GM12878 (cell line): ENCODE measurements around the gene OOSP3. TPM values are rescaled to one million over a fixed set of nuclear protein-coding genes. Genes with fewer than 3 reads are reported as not detected.

ENCODE experiments used
- ATAC-seq: fragments of 200-7000 bp; cut with Tn5 transposase; 3 replicates; pipeline ENCODE4 v1.9.1; 2020; ENCODE audit warnings: mild to moderate bottlenecking, moderate library complexity
- BruUV-seq: library from RNA; stranded (reverse); fragments of 400-500 nt; replicated peaks from 2 replicates; lab custom pipeline; 2021; lab: Mats Ljungman, UMichigan
- CTCF ChIA-PET: fragments of 300-600 bp; sonication (Branson Sonifier 250); formaldehyde crosslinking; extraction: SDS; loops from one replicate; lab custom pipeline; 2021; ENCODE audit warnings: inconsistent platforms; lab: Yijun Ruan, JAX
- POLR2A ChIA-PET: fragments of 350-600 bp; formaldehyde crosslinking; extraction: SDS; loops from one replicate; lab custom pipeline; 2021; ENCODE audit warnings: inconsistent platforms; lab: Charles Lee
- RAD21 ChIA-PET: fragments of 300-600 bp; sonication (Branson Sonifier 250); formaldehyde crosslinking; loops from one replicate; lab custom pipeline; 2023; ENCODE audit warnings: antibody characterized with exemption; ENCODE audit not compliant: unreplicated experiment; lab: Charles Lee
- SMC1A ChIA-PET: fragments of 300-600 bp; sonication (Branson Sonifier 250); formaldehyde crosslinking; loops from one replicate; lab custom pipeline; 2023; ENCODE audit not compliant: unreplicated experiment, uncharacterized antibody; lab: Charles Lee
- DNase-seq: peaks from one replicate; pipeline ENCODE4 v3.0.0-alpha.2; 2011; ENCODE audit warnings: low read depth, low spot score
- FAIRE-seq: peaks from 3 replicates; lab custom pipeline; 2011; peaks lifted over from hg19 to GRCh38; lab: Jason Lieb, UNC
- H2AFZ ChIP-seq: 2 replicates; pipeline ENCODE4 v1.6.0; 2011; ENCODE audit warnings: low read depth, low read length, control low read depth; ENCODE audit not compliant: control insufficient read depth
- H3K27ac ChIP-seq: 2 replicates; pipeline ENCODE4 v1.5.1; 2011; ENCODE audit warnings: control low read depth; ENCODE audit not compliant: control insufficient read depth, insufficient read depth
- H3K27me3 ChIP-seq, 2 experiments: replicated peaks in 1 of 2; 2 replicates each; pipeline versions ENCODE4 v1.6.0 to v1.6.1; 2011; ENCODE audit warnings: low read length in 1 of 2; ENCODE audit not compliant: control insufficient read depth in 2 of 2, insufficient read depth in 2 of 2
- H3K36me3 ChIP-seq, 2 experiments: 2 replicates each; pipeline ENCODE4 v1.5.1; 2011; ENCODE audit warnings: low read length in 1 of 2; ENCODE audit not compliant: control insufficient read depth in 2 of 2, insufficient read depth in 2 of 2
- H3K4me1 ChIP-seq: 2 replicates; pipeline ENCODE4 v1.6.1; 2011; ENCODE audit warnings: mild to moderate bottlenecking, low read length, moderate library complexity, mixed read lengths; ENCODE audit not compliant: control insufficient read depth, insufficient read depth
- H3K4me2 ChIP-seq: 2 replicates; pipeline ENCODE4 v1.6.0; 2011; ENCODE audit warnings: control low read depth; ENCODE audit not compliant: control insufficient read depth, insufficient read depth
- H3K4me3 ChIP-seq: fragments of 200-600 bp; sonication (generic); 2 replicates; pipeline ENCODE4 v1.5.1; 2016
- H3K79me2 ChIP-seq: 2 replicates; pipeline ENCODE4 v1.6.0; 2011; ENCODE audit warnings: low read length; ENCODE audit not compliant: control insufficient read depth, insufficient read depth
- H3K9ac ChIP-seq: 2 replicates; pipeline ENCODE4 v1.8.0; 2011; ENCODE audit warnings: low read length, control low read depth, mixed read lengths; ENCODE audit not compliant: control insufficient read depth, insufficient read depth
- H3K9me3 ChIP-seq: replicated peaks from 3 replicates; pipeline ENCODE4 v1.5.1; 2011; ENCODE audit warnings: mild to moderate bottlenecking, low read length; ENCODE audit not compliant: control insufficient read depth, insufficient read depth
- H4K20me1 ChIP-seq: 2 replicates; pipeline ENCODE4 v1.6.0; 2011; ENCODE audit not compliant: control insufficient read depth, insufficient read depth
- FOS ChIP-seq: IDR thresholded peaks from 3 replicates; pipeline ENCODE4 v1.6.1; 2011; ENCODE audit warnings: borderline replicate concordance; ENCODE audit not compliant: insufficient read length; ENCODE audit errors: extremely low read depth
- GABPA ChIP-seq: IDR thresholded peaks from 2 replicates; pipeline ENCODE4 v1.6.1; 2014; ENCODE audit warnings: antibody characterized with exemption, low read depth, mild to moderate bottlenecking, inconsistent platforms
- GATAD2B ChIP-seq: fragments of 450-650 bp; conservative IDR thresholded peaks from 2 replicates; pipeline ENCODE4 v1.6.1; 2017; ENCODE audit warnings: low read depth, mild to moderate bottlenecking, moderate library complexity
- MEF2B ChIP-seq: fragments of 450-650 bp; IDR thresholded peaks from 2 replicates; pipeline ENCODE4 v1.6.1; 2018; ENCODE audit warnings: mild to moderate bottlenecking, moderate library complexity; ENCODE audit not compliant: partially characterized antibody, poor library complexity, severe bottlenecking
- POLR2A ChIP-seq: IDR thresholded peaks from 2 replicates; pipeline ENCODE4 v1.6.1; 2011; ENCODE audit warnings: low read depth, mild to moderate bottlenecking, low read length
- RB1 ChIP-seq: fragments of 450-650 bp; formaldehyde crosslinking; IDR thresholded peaks from 2 replicates; pipeline ENCODE4 v1.6.1; 2017; ENCODE audit warnings: mild to moderate bottlenecking, borderline replicate concordance
- STAT1 ChIP-seq: fragments of 450-650 bp; conservative IDR thresholded peaks from 2 replicates; pipeline ENCODE4 v1.6.1; 2014; ENCODE audit warnings: antibody characterized with exemption, mild to moderate bottlenecking
- STAT3 ChIP-seq: IDR thresholded peaks from 2 replicates; pipeline ENCODE4 v1.6.1; 2011; ENCODE audit warnings: low read depth, low read length, improper control_type of control experiment
- ZBTB4 ChIP-seq: fragments of 450-650 bp; formaldehyde crosslinking; IDR thresholded peaks from 2 replicates; pipeline ENCODE4 v1.4.0; 2022; ENCODE audit warnings: mild to moderate bottlenecking, moderate library complexity
- WGBS: methylation state at CpG from one replicate; pipeline ENCODE4 v1.1.6; 2016; ENCODE audit warnings: low lambda C conversion rate; ENCODE audit not compliant: insufficient replicate concordance, insufficient coverage; ENCODE audit errors: missing lambda C conversion rate; 5-methylcytosine and 5-hydroxymethylcytosine counted together
- in situ Hi-C: fragments of 300-500 bp; cut with MboI; formaldehyde crosslinking; loops from 9 replicates; pipeline ENCODE4 v1.14.3; 2018; ENCODE audit warnings: mixed read lengths
- intact Hi-C: fragments of 100-400 bp; cut with micrococcal nuclease; formaldehyde crosslinking; loops from one replicate; pipeline ENCODE4 v1.14.2; 2022; ENCODE audit not compliant: unreplicated experiment
- polyA plus RNA-seq, 11 experiments: library from polyadenylated mRNA; depleted of rRNA in 4 of 11; unstranded in 6 of 11; stranded (reverse) in 5 of 11; fragments of >200 nt; fragmentation: Nextera tagmentation in 4 of 11; fragmentation: Illumina TruSeq in 1 of 11; extraction: Ambion mirVana in 4 of 11; extraction: Trizol in 1 of 11; gene quantifications; 1 replicate in 1 of 11; 2 replicates in 10 of 11; pipeline versions ENCODE4 v1.2.1 to v1.2.3, GENCODE V29; 2011 to 2016; ENCODE audit warnings: inconsistent platforms in 2 of 11, missing spikeins in 2 of 11, low read depth in 1 of 11
- total RNA-seq, 4 experiments: library from RNA; depleted of rRNA in 3 of 4; stranded (reverse); fragments of >200 nt in 3 of 4; fragmentation: Illumina TruSeq in 1 of 4; extraction: Trizol in 1 of 4; gene quantifications; 2 replicates each; pipeline versions ENCODE4 v1.2.1 to v1.2.3, GENCODE V29; 2013 to 2021
- TF ChIP-seq, protein P1 (sequence below): IDR thresholded peaks from 2 replicates; pipeline ENCODE4 v1.6.1; 2012; ENCODE audit warnings: improper control_type of control experiment, low read depth, low read length; ENCODE audit not compliant: insufficient replicate concordance

The OOSP3 gene
- total and polyA plus RNA-seq, 10 of the 15 experiments (the other 5 are each of a cell fraction or from before 2014, with no cell fraction given), result 0.07 TPM; not detected in 9

GRCh38 chr11:59891781-59892181, 13.2 kb downstream of the OOSP3 start:
- CTCF ChIA-PET, result no interaction called here
- in situ Hi-C loops, result no loop called here

GRCh38 chr11:59894616-59895015, 16.0 kb downstream of the OOSP3 start:
- Histone ChIP-seq H3K9me3 (no peaks in the 10 kb centered on the region), H3K4me2 (no peak overlapping the region), H3K4me3 (no peak overlapping the region), H2AFZ (no peak overlapping the region), H3K4me1 (no peaks in the 10 kb centered on the region), H3K79me2 (no peaks in the 10 kb centered on the region), H3K27ac (no peak overlapping the region), H3K9ac (no peak overlapping the region), H3K27me3 (no peaks in the 10 kb centered on the region), H3K36me3 (no peaks in the 10 kb centered on the region), H4K20me1 (no peaks in the 10 kb centered on the region)
- no peak for ATAC-seq
- ChIA-PET SMC1A (interaction anchor here (1.4 kb wide), 1 partner anchor 357 kb away, joined by 4 read pairs; no protein-coding TSS in a partner anchor), RAD21 (no interaction called here), POLR2A (interaction anchor here (0.6 kb wide), 1 partner anchor 211 kb away, joined by 3 read pairs; no protein-coding TSS in a partner anchor), CTCF (no interaction called here)
- 0% methylated on average over 1 of the region's 1 CpG for WGBS
- in situ Hi-C loops (no loop called here), intact Hi-C loops (no loop called here)
- BruUV-seq, result no TSS peak
- no peak for FAIRE-seq
- no peak for DNase-seq
- TF ChIP-seq, protein P1, sequence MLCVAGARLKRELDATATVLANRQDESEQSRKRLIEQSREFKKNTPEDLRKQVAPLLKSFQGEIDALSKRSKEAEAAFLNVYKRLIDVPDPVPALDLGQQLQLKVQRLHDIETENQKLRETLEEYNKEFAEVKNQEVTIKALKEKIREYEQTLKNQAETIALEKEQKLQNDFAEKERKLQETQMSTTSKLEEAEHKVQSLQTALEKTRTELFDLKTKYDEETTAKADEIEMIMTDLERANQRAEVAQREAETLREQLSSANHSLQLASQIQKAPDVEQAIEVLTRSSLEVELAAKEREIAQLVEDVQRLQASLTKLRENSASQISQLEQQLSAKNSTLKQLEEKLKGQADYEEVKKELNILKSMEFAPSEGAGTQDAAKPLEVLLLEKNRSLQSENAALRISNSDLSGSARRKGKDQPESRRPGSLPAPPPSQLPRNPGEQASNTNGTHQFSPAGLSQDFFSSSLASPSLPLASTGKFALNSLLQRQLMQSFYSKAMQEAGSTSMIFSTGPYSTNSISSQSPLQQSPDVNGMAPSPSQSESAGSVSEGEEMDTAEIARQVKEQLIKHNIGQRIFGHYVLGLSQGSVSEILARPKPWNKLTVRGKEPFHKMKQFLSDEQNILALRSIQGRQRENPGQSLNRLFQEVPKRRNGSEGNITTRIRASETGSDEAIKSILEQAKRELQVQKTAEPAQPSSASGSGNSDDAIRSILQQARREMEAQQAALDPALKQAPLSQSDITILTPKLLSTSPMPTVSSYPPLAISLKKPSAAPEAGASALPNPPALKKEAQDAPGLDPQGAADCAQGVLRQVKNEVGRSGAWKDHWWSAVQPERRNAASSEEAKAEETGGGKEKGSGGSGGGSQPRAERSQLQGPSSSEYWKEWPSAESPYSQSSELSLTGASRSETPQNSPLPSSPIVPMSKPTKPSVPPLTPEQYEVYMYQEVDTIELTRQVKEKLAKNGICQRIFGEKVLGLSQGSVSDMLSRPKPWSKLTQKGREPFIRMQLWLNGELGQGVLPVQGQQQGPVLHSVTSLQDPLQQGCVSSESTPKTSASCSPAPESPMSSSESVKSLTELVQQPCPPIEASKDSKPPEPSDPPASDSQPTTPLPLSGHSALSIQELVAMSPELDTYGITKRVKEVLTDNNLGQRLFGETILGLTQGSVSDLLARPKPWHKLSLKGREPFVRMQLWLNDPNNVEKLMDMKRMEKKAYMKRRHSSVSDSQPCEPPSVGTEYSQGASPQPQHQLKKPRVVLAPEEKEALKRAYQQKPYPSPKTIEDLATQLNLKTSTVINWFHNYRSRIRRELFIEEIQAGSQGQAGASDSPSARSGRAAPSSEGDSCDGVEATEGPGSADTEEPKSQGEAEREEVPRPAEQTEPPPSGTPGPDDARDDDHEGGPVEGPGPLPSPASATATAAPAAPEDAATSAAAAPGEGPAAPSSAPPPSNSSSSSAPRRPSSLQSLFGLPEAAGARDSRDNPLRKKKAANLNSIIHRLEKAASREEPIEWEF, result no peak
- no peak for TF ChIP-seq ZBTB4 (CRISPR knock-in tag)
- TF ChIP-seq POLR2A, result no peak
- TF ChIP-seq STAT1, result no peak
- TF ChIP-seq GABPA, result no peak
- no peak for TF ChIP-seq STAT3
- no peak for TF ChIP-seq RB1
- TF ChIP-seq FOS, result no peak

More at GRCh38 chr11:59891781-59892181, 13.2 kb downstream of the OOSP3 start:
- no peaks in the 10 kb centered on the region for H3K4me1 ChIP-seq
- H3K27me3 ChIP-seq, result no peaks in the 10 kb centered on the region
- no peak overlapping the region for H3K9ac ChIP-seq
- ChIA-PET POLR2A (no interaction called here), SMC1A (interaction anchor here (1.1 kb wide), 1 partner anchor 17 kb away, joined by 3 read pairs; no protein-coding TSS in a partner anchor), RAD21 (no interaction called here)
- H4K20me1 ChIP-seq, result no peaks in the 10 kb centered on the region
- intact Hi-C loops, result no loop called here
- H3K4me2 ChIP-seq, result no peak overlapping the region
- FAIRE-seq, result no peak
- no peaks in the 10 kb centered on the region for H3K36me3 ChIP-seq
- H3K79me2 ChIP-seq, result no peaks in the 10 kb centered on the region
- 23% methylated on average over 4 of the region's 4 CpGs for WGBS
- no peak overlapping the region for H2AFZ ChIP-seq
- H3K27ac ChIP-seq, result no peak overlapping the region
- TF ChIP-seq MEF2B, result no peak
- TF ChIP-seq GATAD2B, result no peak
- no TSS peak for BruUV-seq
- H3K4me3 ChIP-seq, result no peak overlapping the region
- ATAC-seq, result 0 out of 3 replicates have a peak, but pooled peaks have one; percentile 26
- no peaks in the 10 kb centered on the region for H3K9me3 ChIP-seq
- DNase-seq, result no peak
